HepG2 (cell line): ENCODE measurements around the gene PTCD3. TPM values are rescaled to one million over a fixed set of nuclear protein-coding genes. Genes with fewer than 3 reads are reported as not detected.

Source experiments
- ATAC-seq: fragments of 200-7000 bp; cut with Tn5 transposase; 3 replicates; pipeline ENCODE4 v1.9.1; 2020; ENCODE audit warnings: mild to moderate bottlenecking, moderate library complexity
- BruUV-seq: library from RNA; stranded (reverse); fragments of 400-500 nt; replicated peaks from 2 replicates; lab custom pipeline; 2021; lab: Mats Ljungman, UMichigan
- CTCF ChIA-PET: fragments of 300-600 bp; formaldehyde crosslinking; extraction: SDS; loops from one replicate; lab custom pipeline; 2021; ENCODE audit warnings: low total read pairs, inconsistent platforms, low intra/inter-chr PET ratio; lab: Yijun Ruan, JAX
- POLR2A ChIA-PET: fragments of 350-600 bp; sonication (Branson Sonifier 250); formaldehyde crosslinking; loops from one replicate; lab custom pipeline; 2020; ENCODE audit warnings: antibody characterized with exemption, inconsistent platforms; lab: Yijun Ruan, JAX
- DNase-seq: peaks from one replicate; pipeline ENCODE4 v3.0.0-alpha.2; 2015; ENCODE audit warnings: low spot score
- FAIRE-seq: peaks from 3 replicates; lab custom pipeline; 2011; peaks lifted over from hg19 to GRCh38; lab: Jason Lieb, UNC
- H2AFZ ChIP-seq: one replicate; pipeline ENCODE4 v1.6.1; 2011; ENCODE audit warnings: low read length, inconsistent platforms
- H3K27ac ChIP-seq: fragments of 300-600 bp; 3 replicates; pipeline ENCODE4 v1.8.0; 2011; ENCODE audit warnings: mixed run types, mild to moderate bottlenecking, mixed read lengths, low read length, inconsistent platforms; ENCODE audit not compliant: insufficient read depth; ENCODE audit errors: extremely low read length
- H3K27me3 ChIP-seq, 2 experiments: fragments of 200-600 bp in 1 of 2; 2 replicates in 1 of 2; 3 replicates in 1 of 2; pipeline versions ENCODE4 v1.6.0 to v1.8.0; 2011; ENCODE audit warnings: low read length in 2 of 2, mild to moderate bottlenecking in 2 of 2, moderate library complexity in 2 of 2, inconsistent platforms in 1 of 2; ENCODE audit not compliant: insufficient read depth in 2 of 2, control insufficient read depth in 1 of 2
- H3K36me3 ChIP-seq, 2 experiments: fragments of 200-600 bp in 1 of 2; replicated peaks in 1 of 2; 2 replicates in 1 of 2; 3 replicates in 1 of 2; pipeline versions ENCODE4 v1.5.1 to v1.8.0; 2011; ENCODE audit warnings: low read length in 2 of 2, inconsistent platforms in 1 of 2; ENCODE audit not compliant: insufficient read depth in 2 of 2, control insufficient read depth in 1 of 2
- H3K4me1 ChIP-seq: 2 replicates; pipeline ENCODE4 v1.5.1; 2012; ENCODE audit warnings: low read length, inconsistent platforms; ENCODE audit not compliant: insufficient read depth
- H3K4me2 ChIP-seq: 2 replicates; pipeline ENCODE4 v1.6.0; 2011; ENCODE audit warnings: low read depth, low read length, inconsistent platforms
- H3K4me3 ChIP-seq, 3 experiments: fragments of 200-600 bp in 1 of 3; sonication (generic), shearing (Covaris generic) in 1 of 3; replicated peaks in 1 of 3; 2 replicates each; pipeline ENCODE4 v1.5.1; 2011 to 2016; ENCODE audit warnings: low read length in 3 of 3, inconsistent platforms in 2 of 3, low read depth in 2 of 3, mild to moderate bottlenecking in 2 of 3, control low read depth in 1 of 3, mixed read lengths in 1 of 3; ENCODE audit not compliant: insufficient read depth in 1 of 3
- H3K79me2 ChIP-seq: one replicate; pipeline ENCODE4 v1.6.1; 2011; ENCODE audit warnings: low read length, inconsistent platforms; ENCODE audit not compliant: insufficient read depth
- H3K9ac ChIP-seq: 2 replicates; pipeline ENCODE4 v1.6.0; 2011; ENCODE audit warnings: mild to moderate bottlenecking, low read depth, low read length, inconsistent platforms; ENCODE audit not compliant: insufficient read depth
- H3K9me3 ChIP-seq: 2 replicates; pipeline ENCODE4 v1.5.1; 2012; ENCODE audit warnings: mild to moderate bottlenecking, low read length
- H4K20me1 ChIP-seq: 2 replicates; pipeline ENCODE4 v1.6.0; 2011; ENCODE audit warnings: inconsistent platforms, mild to moderate bottlenecking, low read length, moderate library complexity; ENCODE audit not compliant: insufficient read depth
- MAFF ChIP-seq: IDR thresholded peaks from 2 replicates; pipeline ENCODE4 v1.6.1; 2011; ENCODE audit warnings: low read depth, low read length, improper control_type of control experiment
- MAFK ChIP-seq, 2 experiments: IDR thresholded peaks in 1 of 2; conservative IDR thresholded peaks in 1 of 2; 2 replicates each; pipeline ENCODE4 v1.6.1; 2011; ENCODE audit warnings: improper control_type of control experiment in 2 of 2, low read length in 2 of 2
- MYNN ChIP-seq: sonication (generic); formaldehyde crosslinking; IDR thresholded peaks from 2 replicates; pipeline ENCODE4 v1.4.0; 2020; ENCODE audit warnings: mild to moderate bottlenecking, low read depth, missing genetic modification reagents
- NFE2L2 ChIP-seq: fragments of 150-350 bp; IDR thresholded peaks from 2 replicates; pipeline ENCODE4 v1.6.1; 2014; ENCODE audit warnings: low read length
- RBM22 ChIP-seq: fragments of 200-400 bp; formaldehyde crosslinking; optimal IDR thresholded peaks from 2 replicates; pipeline ENCODE3; 2017; ENCODE audit warnings: mild to moderate bottlenecking, low read length, moderate library complexity
- SMARCC2 ChIP-seq: fragments of 450-650 bp; IDR thresholded peaks from 2 replicates; pipeline ENCODE4 v1.6.1; 2017; ENCODE audit warnings: antibody characterized with exemption, mild to moderate bottlenecking
- SP1 ChIP-seq, 2 experiments: fragments of 450-650 bp in 1 of 2; sonication (generic) in 1 of 2; formaldehyde crosslinking in 1 of 2; IDR thresholded peaks; 2 replicates each; pipeline versions ENCODE4 v1.4.0 to v1.6.1; 2016 to 2020; ENCODE audit warnings: missing genetic modification reagents in 1 of 2
- TGIF2 ChIP-seq: IDR thresholded peaks from 2 replicates; pipeline ENCODE4 v1.6.1; 2016; ENCODE audit warnings: control low read depth, missing compliant biosample characterization
- ZBTB21 ChIP-seq: sonication (generic); formaldehyde crosslinking; IDR thresholded peaks from 2 replicates; pipeline ENCODE4 v1.4.0; 2020; ENCODE audit warnings: missing genetic modification reagents
- ZNF343 ChIP-seq: sonication (generic); formaldehyde crosslinking; IDR thresholded peaks from 2 replicates; pipeline ENCODE4 v1.4.0; 2020; ENCODE audit warnings: mild to moderate bottlenecking, missing genetic modification reagents
- ZNF431 ChIP-seq: sonication (generic); formaldehyde crosslinking; IDR thresholded peaks from 2 replicates; pipeline ENCODE4 v1.9.0; 2022; ENCODE audit warnings: missing genetic modification reagents, low read depth, mild to moderate bottlenecking, borderline replicate concordance
- WGBS: methylation state at CpG from one replicate; pipeline ENCODE4 v1.1.6; 2017; ENCODE audit warnings: low lambda C conversion rate; 5-methylcytosine and 5-hydroxymethylcytosine counted together
- in situ Hi-C: cut with HindIII; loops from 2 replicates; pipeline ENCODE4 v1.10.0; 2017; ENCODE audit warnings: low pct_unique_long_range_greater_than_20kb; ENCODE audit not compliant: extremely low pct_ligation_motif_present
- intact Hi-C: fragments of 100-400 bp; cut with micrococcal nuclease; formaldehyde crosslinking; loops from one replicate; pipeline ENCODE4 v1.10.0; 2022; ENCODE audit not compliant: unreplicated experiment
- polyA plus RNA-seq, 8 experiments: library from polyadenylated mRNA; depleted of rRNA in 3 of 8; stranded (reverse) in 7 of 8; unstranded in 1 of 8; fragments of >200 nt; fragmentation: Illumina TruSeq in 4 of 8; extraction: Trizol in 4 of 8; gene quantifications; 2 replicates each; pipeline versions ENCODE4 v1.2.1 to v1.2.3, GENCODE V29; 2011 to 2016; ENCODE audit warnings: low read depth in 4 of 8, missing spikeins in 1 of 8, mixed read lengths in 1 of 8; ENCODE audit not compliant: insufficient read depth in 1 of 8
- total RNA-seq, 5 experiments: library from RNA; depleted of rRNA; stranded (reverse); fragments of >200 nt; fragmentation: Illumina TruSeq; extraction: Trizol; gene quantifications; 2 replicates each; pipeline ENCODE4 v1.2.3, GENCODE V29; 2016; ENCODE audit warnings: low read depth in 1 of 5
- TF ChIP-seq, protein P1 (sequence below): IDR thresholded peaks from 2 replicates; pipeline ENCODE4 v1.6.1; 2016; ENCODE audit warnings: missing genetic modification reagents, missing compliant biosample characterization

PTCD3 gene
- total and polyA plus RNA-seq, 2 of the 13 experiments (the other 11 are each of a cell fraction or from before 2014, with no cell fraction given), result 124 to 309 TPM

GRCh38 chr2:86066915-86067314 is 39.1 kb upstream of the PTCD3 start:
- no peak for ATAC-seq
- CTCF ChIA-PET, result no interaction called here
- no peak for DNase-seq

GRCh38 chr2:86068136-86068588 is 37.9 kb upstream of the PTCD3 start:
- Histone ChIP-seq H3K27me3 (no peaks in the 10 kb centered on the region), H3K79me2 (no peaks in the 10 kb centered on the region), H3K9ac (no peak overlapping the region), H4K20me1 (no peaks in the 10 kb centered on the region), H3K4me1 (no peaks in the 10 kb centered on the region), H3K9me3 (no peaks in the 10 kb centered on the region), H3K27ac (no peak overlapping the region), H3K36me3 (peaks cover 37 to 95% of the 10 kb centered on the region in 2 experiments), H3K4me2 (no peak overlapping the region), H2AFZ (no peak overlapping the region), H3K4me3 (no peak overlapping the region)
- 89% methylated on average over 3 of the region's 7 CpGs for WGBS
- FAIRE-seq, result no peak
- no peak for ATAC-seq
- ChIA-PET CTCF (no interaction called here), POLR2A (no interaction called here)
- in situ Hi-C loops (no loop called here), intact Hi-C loops (no loop called here)
- no peak for DNase-seq
- no TSS peak for BruUV-seq
- TF ChIP-seq, protein P1, sequence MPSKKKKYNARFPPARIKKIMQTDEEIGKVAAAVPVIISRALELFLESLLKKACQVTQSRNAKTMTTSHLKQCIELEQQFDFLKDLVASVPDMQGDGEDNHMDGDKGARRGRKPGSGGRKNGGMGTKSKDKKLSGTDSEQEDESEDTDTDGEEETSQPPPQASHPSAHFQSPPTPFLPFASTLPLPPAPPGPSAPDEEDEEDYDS (CRISPR knock-in tag), result no peak
- TF ChIP-seq RBM22 (peak; percentile 49), ZBTB21 (CRISPR knock-in tag) (no peak)

More at GRCh38 chr2:86066915-86067314, 39.1 kb upstream of the PTCD3 start:
- no peaks in the 10 kb centered on the region for H3K27me3 ChIP-seq
- POLR2A ChIA-PET, result no interaction called here
- in situ Hi-C loops, result no loop called here
- no peak overlapping the region for H3K4me3 ChIP-seq
- no TSS peak for BruUV-seq
- H3K79me2 ChIP-seq, result no peaks in the 10 kb centered on the region
- FAIRE-seq, result no peak
- intact Hi-C loops, result no loop called here
- peaks cover 10% of the 10 kb centered on the region for H3K4me1 ChIP-seq
- H3K4me2 ChIP-seq, result no peak overlapping the region
- no peaks in the 10 kb centered on the region for H4K20me1 ChIP-seq
- TF ChIP-seq ZNF343 (CRISPR knock-in tag), result no peak
- peak; percentile 30; the same call in 1 of the 2 replicates for TF ChIP-seq NFE2L2
- TF ChIP-seq MAFF, result peak; percentile 59; the same call in 1 of the 2 replicates
- TF ChIP-seq SMARCC2, result no peak
- no peak for TF ChIP-seq MYNN (CRISPR knock-in tag)
- no peak for TF ChIP-seq ZNF431 (CRISPR knock-in tag)
- TF ChIP-seq TGIF2 (CRISPR knock-in tag), result no peak
- peak; percentile 47 to 68 for TF ChIP-seq MAFK (conservative IDR thresholded peaks at IDR 0.05 in 1 of 2, IDR thresholded peaks at IDR 0.05 in 1 of 2; ENCODE audit: low read length in 2 of 2)
- no peak for TF ChIP-seq SP1 (IDR thresholded peaks at IDR 0.05)
- no peak for TF ChIP-seq SP1 (CRISPR knock-in tag; IDR thresholded peaks at IDR 0.05)
- peaks cover 36 to 93% of the 10 kb centered on the region in 2 experiments for H3K36me3 ChIP-seq
- no peak overlapping the region for H3K9ac ChIP-seq
- no peak overlapping the region for H3K27ac ChIP-seq
- H2AFZ ChIP-seq, result no peak overlapping the region
- no peaks in the 10 kb centered on the region for H3K9me3 ChIP-seq
